GM19238 (cell line): Measurements from ENCODE around the gene CXCL8.
"Not testable (repeated sequence)": the region's sequence is repeated elsewhere in the genome, so short reads cannot be mapped to it uniquely, and the experiment has no call there.

Source experiments
- DNase-seq: peaks from one replicate; pipeline ENCODE4 v3.0.0; 2011; ENCODE audit warnings: low spot score; ENCODE audit not compliant: insufficient read length

CXCL8 gene

DNA sequence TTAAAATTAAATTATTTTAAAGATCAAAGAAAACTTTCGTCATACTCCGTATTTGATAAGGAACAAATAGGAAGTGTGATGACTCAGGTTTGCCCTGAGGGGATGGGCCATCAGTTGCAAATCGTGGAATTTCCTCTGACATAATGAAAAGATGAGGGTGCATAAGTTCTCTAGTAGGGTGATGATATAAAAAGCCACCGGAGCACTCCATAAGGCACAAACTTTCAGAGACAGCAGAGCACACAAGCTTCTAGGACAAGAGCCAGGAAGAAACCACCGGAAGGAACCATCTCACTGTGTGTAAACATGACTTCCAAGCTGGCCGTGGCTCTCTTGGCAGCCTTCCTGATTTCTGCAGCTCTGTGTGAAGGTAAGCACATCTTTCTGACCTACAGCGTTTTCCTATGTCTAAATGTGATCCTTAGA, at the start of gene CXCL8:
TSS of gene CXCL8 (plus strand) at position 217 of the 426 bp plus-strand sequence. CDS start at position 307, 90 bp downstream.
- DNase-seq: no peak

DNA sequence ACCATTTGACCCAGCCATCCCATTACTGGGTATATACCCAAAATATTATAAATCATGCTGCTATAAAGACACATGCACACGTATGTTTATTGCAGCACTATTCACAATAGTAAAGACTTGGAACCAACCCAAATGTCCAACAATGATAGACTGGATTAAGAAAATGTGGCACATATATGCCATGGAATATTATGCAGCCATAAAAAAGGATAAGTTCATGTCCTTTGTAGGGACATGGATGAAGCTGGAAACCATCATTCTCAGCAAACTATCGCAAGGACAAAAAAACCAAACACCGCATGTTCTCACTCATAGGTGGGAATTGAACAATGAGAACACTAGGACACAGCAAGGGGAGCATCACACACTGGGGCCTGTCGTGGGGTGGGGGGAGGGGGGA, 49.2 kb upstream of the CXCL8 start:
- DNase-seq: not testable (repeated sequence)

DNA sequence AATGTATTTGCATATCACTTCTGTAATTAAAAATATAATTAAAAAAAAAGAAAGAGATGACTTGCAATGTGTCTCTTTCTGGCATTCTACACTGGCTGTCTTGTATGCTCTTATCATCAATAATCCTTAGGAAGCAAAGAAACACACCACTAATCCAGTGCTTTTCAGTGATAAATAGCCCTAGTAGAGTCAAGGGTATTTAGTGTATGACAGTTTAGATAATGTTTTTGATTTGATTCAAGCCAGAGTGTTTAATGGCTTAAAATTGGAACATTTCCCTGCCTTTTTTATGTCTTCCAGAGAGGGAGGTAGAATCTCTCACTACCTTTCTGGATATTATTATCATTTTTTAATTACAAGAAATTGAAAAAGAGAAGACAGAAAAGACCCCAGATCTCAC, 48.6 kb upstream of the CXCL8 start:
- no peak for DNase-seq

DNA sequence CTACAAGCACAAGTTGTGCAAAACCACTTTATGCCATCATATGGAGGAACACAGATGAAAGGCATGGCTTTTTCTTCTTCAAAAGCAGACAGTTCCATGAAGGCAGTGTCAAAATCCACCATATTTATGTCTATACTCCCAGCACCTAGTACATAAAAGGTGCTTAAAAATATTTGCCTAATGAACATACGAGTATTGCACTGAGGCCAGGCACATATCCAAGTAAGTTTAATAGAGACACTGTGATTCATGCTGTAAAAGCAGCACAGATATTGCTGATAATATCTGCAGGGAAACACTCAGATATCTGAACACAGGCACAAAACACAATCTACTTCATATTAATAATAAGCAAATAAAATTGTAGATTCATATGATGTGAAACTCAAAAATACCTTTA, 48.1 kb upstream of the CXCL8 start:
- no peak for DNase-seq

DNA sequence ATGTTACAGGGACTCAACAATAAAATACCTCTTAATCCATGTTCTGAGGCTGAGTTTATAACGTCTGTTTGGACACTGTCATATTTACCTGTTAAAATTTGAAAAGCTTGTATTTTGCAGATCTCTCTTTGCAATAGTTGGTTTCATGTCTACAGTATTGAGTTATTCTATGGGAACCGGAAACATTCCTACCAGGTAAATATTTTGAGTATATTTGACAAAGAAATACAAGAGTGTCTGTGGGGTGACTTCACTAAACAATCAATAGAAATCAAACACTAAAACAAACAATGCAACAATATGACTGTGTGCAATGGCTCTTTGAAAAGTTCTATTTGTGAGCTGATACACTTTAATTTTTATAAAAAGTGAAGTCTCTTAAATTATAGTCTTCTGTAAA, 47.7 kb upstream of the CXCL8 start:
- no peak for DNase-seq

DNA sequence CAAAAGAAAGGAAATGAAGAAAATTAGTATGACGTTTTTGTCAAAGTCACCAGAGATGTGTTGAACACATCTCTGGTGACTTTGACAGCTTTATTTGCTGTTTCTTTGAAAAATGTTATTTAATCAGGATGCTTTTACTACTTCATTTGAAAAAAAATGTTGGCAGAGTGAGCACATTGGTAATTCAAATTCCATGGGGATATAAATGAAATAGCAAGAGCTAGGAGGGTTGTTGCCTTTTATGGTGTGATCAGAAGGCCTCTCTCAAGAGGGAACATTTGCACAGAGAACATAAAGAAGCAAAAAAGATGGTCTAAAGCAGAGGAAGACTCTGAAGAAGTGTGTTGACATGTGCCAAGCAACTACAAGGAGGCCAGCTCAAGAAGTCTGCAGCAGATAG, 46.6 kb upstream of the CXCL8 start:
- DNase-seq: no peak

DNA sequence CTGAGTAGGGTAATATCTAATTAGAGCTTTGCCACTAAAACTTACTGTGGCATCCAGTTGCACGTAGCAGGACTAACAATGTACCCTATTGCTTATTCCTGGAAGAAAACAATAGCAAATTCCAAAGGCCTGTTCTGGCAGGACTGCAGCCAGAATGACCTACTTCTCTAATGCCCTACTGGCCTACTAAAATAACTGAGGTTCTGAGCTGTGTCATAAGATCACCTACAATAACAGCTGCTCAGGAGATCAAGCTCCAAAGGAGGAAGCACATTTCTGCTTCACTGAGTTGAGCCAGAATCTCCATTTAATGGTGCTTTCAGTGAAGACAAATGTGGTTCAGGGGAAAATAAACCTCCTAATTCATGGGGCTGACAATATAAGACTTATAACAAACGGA, 42.2 kb upstream of the CXCL8 start:
- DNase-seq: no peak

DNA sequence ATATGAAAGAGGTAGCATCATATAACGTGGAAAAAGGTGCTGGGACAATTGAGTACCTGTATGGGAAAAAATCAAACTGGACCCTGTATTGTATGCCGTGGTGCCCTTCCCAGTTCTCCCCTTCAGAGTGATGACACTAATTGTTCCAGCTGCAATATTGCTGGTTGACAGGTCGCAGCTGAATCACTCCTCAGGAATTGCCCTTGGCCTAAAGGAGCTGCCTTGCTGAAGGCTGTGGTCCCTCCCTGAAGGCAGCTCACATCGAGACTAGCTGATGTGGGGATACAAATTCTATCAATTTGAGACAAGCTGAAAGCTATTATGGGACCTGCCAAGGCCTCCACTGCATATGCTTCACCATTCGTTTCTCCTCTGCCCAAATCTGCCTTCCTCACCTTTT, 39.3 kb upstream of the CXCL8 start:
- no peak for DNase-seq

DNA sequence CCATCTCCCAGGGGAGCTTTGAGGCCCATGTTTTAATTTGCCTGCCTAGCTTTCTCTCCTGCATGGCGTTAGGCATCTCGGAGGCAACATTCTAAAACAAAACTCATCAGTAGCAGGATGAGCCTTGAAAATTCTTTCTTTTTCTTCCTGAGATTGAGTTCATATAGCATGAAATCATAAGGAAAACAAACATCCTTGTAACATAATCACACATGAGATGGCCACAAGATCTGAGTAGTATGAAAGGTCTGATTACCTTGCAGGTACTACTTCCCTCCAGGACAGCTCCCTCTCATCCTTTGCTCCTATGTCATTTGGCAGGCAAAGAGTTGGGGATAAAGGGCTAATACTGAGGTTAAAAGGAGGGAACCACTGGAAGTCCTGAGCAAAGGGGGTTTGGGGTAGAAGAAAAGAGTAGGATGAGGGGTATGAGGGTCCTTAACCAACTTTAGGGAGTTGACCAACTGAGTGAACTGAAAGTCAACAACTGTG, 37.5 kb upstream of the CXCL8 start:
- DNase-seq: no peak

DNA sequence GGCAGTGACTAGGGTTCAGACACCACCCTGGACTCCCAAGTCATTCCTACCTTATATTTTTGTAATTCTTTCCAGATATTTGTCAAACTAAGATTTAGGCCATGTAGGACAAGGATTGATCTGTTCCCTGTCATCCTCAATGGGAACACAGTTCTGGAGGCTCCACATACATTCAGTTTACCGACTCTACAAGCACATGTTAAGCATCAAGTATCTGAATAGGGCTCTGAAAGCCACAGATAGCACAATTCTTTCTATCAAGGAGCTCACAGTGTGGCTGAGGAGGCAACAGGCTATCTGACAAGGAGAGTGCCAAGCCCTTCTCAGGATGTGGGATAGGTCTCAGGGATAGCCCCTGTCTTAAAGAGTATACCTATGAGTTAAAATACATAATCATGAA, 37.0 kb upstream of the CXCL8 start:
- no peak for DNase-seq

DNA sequence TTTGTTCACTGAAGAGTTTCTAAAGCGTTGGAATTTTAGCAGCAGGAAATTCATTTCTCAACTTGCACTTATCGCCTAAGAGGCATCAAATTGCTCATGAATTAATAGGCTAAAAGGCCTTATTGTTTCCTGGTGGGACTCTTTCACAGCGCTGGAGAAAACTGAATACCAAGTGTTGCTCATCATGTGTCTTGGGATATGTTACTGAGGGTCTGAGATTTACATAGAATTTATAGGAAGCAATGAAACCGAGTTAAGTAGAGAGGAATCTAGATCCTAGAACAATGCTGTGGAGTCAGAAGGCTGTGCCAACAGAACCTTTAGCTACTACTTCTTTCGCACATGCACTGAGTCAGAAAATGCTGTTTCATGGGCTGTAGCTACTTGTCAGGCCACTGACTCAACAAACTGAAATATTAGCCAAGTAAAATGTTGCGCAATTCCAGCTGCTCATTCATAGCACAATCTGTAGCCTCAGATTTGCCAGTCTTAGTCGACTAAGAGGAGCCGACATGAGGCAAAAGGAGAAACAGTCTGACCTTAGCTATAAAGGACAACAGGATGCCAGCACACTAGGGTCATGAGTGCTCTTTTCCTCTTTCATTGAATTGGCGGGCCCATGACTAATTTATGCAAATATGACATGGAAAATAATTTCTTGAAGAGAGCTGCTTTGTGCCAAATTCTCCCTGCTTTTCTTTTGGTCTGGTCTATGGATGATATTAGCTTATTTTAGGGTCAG, 35.9 kb upstream of the CXCL8 start:
- no peak for DNase-seq

DNA sequence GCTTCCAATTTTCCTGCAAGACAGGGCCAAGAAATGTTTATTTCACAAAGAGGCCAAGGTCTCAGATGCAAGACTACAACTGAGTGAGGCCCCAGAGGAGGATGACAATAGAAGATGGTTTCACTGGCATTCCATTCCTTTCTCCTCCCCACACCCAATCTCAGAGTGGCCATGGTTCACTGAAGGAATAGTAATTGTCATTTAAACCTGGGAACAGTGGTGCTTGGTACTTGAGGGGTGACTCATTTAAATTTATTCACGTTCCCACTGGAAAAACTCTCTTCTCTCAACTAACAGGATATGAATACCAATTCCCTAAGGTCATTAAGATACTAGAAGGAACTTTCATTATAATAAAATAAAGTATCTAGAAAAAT, 35.3 kb upstream of the CXCL8 start:
- no peak for DNase-seq

DNA sequence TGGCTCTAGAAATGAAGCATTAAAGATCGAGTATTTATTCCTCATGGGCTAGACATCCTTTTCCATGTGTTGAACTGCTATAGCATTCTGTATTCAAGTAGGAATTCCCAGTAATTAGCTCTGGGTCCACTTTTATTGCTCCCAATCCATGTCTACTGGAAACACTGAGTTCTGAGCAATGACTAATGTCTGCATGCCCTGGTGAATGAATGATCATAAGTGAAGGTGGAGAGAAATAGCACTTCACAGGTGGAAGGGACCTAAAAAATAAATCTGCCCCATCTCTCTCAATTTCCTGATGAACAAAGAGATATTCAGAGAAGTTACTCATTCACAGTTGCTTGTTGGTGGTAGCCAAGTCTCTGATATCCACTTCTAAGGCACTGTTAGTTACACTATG, 34.6 kb upstream of the CXCL8 start:
- DNase-seq: no peak

DNA sequence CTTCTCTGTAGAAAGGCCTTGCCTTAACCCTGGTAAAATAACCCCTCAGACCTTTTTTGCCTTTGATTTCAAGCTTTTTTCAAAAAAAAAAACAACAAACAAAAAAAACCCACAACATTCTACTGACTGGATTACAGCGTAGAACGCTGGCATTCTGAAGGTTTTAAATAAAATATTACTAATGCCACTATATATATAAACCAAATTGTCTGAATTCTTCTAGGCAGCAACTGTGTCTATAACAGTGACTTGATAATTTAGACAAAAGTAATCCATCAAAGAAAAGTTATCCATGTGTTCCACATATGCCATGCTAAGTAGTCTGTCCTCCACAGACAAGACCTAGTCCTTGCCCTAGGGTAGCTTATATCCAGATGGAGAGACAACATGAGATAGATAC, 33.6 kb upstream of the CXCL8 start:
- DNase-seq: no peak

DNA sequence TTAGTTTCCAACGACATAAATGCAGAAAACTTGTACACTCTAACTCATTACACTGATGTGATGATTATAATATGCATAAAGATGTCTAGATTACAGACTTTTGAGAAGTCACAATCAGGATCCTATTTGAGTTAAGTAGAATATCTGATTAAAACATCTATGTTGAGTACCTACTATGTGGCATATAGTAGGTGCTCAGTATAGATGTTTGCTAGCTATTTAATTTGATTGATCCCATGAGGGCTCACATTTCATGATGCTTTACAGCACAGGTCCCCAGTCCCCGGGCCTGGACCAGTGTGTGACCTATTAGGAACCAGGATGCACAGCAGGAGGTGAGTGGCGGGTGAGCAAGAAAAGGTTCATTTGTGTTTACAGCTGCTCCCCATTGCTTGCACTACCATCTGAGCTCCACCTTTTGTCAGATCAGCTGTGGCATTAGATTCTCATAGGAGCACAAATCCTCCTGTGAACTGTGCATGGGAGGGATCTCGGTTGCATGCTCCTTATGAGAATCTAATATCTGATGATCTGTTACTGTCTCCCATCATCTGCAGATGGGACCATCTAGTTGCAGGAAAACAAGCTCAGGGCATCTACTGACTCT, 33.0 kb upstream of the CXCL8 start:
- no peak for DNase-seq

DNA sequence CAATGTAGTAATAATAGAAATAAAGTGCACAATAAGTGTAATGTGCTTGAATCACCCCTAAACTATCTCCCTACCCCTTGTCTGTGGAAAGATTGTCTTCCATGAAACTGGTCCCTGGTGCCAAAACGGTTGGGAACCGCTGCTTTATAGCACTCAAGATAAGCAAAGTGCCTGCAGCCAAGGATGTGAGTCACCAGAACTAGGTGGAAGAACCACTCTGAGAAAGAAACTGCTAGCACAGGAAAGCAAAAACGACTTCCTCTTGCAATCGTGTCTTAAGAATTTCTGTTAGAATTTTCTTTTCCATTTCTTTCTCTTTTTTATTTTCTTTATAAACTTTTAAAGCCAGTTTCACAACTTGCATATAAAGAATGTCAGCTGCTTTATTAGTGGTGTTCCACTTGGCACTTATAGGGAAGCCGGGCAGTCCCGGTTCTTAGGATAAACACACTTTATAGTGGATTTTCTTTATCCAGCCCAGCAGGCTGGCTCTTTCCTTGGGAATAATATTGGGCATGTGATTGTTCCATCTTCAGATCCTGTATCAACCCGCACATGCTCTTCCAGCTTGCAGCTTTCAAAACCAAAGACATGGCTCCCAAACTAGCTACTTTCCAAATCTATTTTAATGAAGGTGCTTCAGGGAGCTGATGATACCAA, 32.3 kb upstream of the CXCL8 start:
- no peak for DNase-seq

DNA sequence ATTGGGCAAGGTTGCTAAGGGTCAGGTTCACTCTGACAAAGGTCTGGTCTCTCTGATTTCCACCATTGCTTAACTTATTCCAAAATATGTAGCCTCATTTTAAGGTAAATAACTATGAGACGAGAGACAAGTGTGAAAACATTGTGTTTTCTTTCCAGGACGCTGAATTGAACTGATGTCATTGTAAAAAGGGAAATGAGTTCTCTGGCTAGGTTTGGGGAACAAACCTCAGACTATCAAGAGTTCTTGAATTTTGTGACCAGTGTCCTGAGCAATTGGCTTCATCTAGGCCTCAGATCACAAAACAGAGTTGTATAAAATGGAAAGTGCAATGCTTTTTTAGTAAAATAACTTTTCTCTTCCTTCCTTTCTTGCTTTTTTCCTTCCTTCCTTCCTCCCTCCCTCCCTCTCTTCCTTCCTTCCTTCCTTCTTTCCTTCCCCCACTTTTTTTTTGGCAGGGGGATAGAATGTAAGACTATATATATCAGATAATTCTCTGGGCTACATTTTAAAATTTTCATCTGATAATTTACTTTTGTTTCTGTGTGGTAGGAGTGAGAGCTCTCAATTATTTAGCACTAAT, 30.8 kb upstream of the CXCL8 start:
- no peak for DNase-seq

DNA sequence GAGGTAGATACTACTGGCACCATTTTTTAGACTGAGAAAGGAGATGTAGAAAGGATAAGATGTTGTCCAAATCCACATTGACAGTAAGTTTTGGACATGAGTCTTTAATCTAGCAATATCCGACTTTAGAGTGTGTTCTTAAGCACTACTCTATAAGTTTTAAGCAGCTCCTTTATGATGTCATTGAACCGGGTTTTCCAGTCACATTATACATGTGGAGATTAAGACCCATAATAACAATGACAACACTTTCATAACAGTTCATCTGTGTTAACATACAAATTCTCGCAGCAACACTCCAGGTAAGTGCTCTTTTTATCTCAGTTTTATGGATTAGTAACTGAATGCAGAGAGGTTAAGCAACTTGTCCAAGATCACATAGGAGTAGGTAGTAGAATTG, 30.3 kb upstream of the CXCL8 start:
- no peak for DNase-seq

DNA sequence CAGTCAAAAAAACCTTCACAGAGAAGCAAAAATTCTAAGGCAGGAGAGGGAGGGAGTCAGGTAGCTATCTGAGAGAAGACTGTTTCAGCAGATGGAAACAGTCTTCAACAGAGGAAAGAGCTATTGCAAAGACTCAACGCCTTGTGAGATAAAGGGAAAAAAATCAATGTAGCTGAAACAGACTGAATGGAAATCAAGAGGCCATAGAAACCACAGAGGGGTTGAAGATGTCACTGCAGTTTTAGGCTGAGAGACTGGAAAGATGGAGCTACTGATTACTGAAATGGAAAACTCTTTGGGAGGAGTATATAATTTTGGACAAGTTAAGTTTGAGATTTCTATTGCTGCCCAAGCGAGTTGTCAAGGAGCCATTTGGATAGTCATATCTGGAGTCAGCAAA, 28.4 kb upstream of the CXCL8 start:
- no peak for DNase-seq

DNA sequence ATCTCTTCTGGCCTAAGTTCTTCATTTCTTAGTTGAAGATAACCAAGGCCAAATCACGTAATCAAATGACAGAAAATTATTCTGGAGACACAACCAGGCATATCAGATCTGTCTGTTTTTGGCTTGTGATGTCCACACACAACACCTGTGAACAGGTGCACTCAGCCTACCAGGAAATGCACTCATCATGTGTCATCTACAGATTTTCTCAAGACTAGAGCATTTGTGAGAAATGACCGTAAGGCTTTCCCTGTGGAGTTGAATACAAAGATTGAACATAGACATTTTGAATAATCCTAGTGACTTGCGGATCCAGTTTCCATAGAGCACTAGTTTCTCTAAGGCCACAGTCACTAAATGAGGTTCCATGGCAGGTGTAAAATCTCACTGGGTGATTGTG, 26.7 kb upstream of the CXCL8 start:
- no peak for DNase-seq

DNA sequence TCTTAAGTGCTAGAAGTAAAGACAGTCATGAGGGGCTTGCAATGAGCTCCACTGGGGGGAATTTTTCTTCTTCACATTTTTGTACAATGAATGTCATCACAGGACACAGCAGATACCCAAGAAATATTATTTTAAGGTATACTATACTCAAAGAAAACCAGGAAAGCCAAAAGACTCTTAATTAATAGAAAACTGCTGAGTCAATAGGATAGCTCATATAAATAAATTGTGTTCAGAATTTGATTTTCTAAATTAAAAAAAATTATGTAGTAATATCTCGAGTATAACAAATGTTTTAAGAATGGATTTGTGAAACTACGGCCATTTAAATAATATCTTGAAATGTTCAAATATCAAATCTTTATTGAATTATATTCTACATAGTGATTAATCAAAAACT, 25.7 kb upstream of the CXCL8 start:
- no peak for DNase-seq

DNA sequence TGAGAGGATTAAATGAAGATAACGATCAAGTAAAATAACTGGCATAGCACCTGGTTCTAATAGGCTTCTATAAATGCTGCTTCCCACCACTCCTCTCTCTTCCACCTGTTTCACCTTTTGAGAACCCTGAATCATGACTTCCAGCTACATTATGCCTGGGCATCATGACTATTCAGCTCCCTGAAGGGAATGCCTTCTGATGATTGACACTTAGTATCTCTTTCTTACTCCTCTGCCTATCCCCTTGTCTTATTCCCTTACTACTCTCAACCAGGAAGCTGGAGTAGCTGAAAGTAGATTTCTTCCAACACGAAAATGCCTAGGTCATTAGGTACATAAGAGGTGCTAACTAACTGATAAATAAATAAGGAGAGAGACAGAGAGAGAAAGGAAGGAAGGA, 24.7 kb upstream of the CXCL8 start:
- no peak for DNase-seq
